GM10248 (cell line): ENCODE measurements around the gene SMCO4.
"Not testable (repeated sequence)": the region's sequence is repeated elsewhere in the genome, so short reads cannot be mapped to it uniquely, and the experiment has no call there.

Source experiments
- CTCF ChIA-PET: fragments of 300-600 bp; sonication (Branson Sonifier 250); formaldehyde crosslinking; extraction: SDS; loops from one replicate; lab custom pipeline; 2021; ENCODE audit warnings: antibody characterized with exemption; lab: Yijun Ruan, JAX
- POLR2A ChIA-PET: fragments of 350-650 bp; sonication (Branson Sonifier 250); formaldehyde crosslinking; extraction: SDS; loops from one replicate; lab custom pipeline; 2020; ENCODE audit warnings: antibody characterized with exemption; lab: Yijun Ruan, JAX
- DNase-seq: peaks from one replicate; pipeline ENCODE4 v3.0.0; 2012; ENCODE audit errors: extremely low spot score
- TF ChIP-seq, protein P1 (sequence below): IDR thresholded peaks from 2 replicates; pipeline ENCODE4 v1.5.1; 2012; ENCODE audit warnings: mild to moderate bottlenecking, low read depth; ENCODE audit errors: extremely low read depth, missing control alignments, control extremely low read depth

SMCO4 gene, protein sequence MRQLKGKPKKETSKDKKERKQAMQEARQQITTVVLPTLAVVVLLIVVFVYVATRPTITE

DNA sequence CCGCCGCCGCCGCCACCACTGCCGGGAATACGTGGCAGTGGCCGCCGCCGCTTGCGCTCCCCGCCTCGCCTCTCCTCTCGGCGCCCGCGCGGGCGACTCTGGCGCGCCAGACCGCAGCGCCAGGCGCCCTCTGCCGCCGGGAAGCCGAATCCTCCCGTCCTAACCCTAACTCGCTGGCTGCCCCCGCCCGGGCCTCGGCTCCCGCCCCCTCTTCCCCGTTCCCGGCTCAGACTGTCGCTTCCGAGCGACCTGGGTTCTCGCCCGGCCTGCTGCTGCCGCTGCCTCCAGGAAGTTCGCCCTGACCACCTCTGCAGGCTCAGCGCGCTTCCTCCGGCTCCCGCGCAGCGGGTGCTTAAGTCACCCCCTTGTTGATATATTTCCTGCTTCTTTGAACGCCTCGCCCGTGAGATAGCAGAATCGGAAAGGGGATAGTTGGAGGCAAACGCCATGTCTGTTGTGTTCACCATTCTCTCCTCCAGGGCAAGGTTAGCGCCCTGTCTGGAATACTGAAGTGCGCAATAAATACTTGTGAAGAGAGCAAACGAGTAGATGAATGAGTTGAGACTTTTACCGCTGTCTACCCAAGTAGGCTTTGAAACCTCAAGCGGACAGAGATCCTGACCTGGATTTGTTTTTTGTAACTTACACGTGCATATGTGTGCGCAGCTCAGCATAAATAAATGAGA, at the start of gene SMCO4:
Gene SMCO4 (minus strand): TSS at position 100 of the 686 bp plus-strand sequence. CDS start 64,202 bp downstream, outside the sequence.
- CTCF ChIA-PET, result interaction anchor here (1.0 to 2.3 kb wide), 4 partner anchors 11 to 314 kb away, joined by 3 to 9 read pairs (median 4); no protein-coding TSS in a partner anchor
- POLR2A ChIA-PET, result no interaction called here
- TF ChIP-seq, protein P1, sequence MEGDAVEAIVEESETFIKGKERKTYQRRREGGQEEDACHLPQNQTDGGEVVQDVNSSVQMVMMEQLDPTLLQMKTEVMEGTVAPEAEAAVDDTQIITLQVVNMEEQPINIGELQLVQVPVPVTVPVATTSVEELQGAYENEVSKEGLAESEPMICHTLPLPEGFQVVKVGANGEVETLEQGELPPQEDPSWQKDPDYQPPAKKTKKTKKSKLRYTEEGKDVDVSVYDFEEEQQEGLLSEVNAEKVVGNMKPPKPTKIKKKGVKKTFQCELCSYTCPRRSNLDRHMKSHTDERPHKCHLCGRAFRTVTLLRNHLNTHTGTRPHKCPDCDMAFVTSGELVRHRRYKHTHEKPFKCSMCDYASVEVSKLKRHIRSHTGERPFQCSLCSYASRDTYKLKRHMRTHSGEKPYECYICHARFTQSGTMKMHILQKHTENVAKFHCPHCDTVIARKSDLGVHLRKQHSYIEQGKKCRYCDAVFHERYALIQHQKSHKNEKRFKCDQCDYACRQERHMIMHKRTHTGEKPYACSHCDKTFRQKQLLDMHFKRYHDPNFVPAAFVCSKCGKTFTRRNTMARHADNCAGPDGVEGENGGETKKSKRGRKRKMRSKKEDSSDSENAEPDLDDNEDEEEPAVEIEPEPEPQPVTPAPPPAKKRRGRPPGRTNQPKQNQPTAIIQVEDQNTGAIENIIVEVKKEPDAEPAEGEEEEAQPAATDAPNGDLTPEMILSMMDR, result peak; percentile 82
- DNase-seq, result peak; percentile 88

DNA sequence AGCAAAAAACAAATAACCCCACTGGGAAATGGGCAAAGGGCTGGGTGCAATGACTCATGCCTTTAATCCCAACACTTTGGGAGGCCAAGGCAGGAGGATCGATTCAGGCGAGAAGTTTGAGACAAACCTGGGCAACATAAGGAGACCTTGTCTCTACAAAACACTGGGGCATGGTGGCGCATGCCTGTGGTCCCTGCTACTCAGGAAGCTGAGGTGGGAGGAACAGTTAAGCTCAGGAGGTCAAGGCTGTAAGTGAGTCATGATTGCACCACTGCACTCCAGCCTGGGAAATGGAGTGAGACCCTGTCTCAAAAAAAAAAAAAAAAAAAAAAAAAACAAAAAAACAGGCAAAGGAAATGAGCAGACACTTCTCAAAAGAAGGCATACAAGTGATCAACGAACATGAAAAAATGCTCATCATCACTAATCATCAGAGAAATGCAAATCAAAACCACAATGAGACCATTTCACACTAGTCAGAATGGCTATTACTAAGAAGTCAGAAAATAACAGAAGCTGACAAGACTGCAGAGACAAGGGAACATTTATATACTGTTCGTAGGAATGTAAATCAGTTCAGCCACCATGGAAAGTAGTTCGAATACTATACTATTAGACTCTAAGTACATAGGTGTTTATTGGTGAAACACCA, 48.2 kb upstream of the SMCO4 start:
- POLR2A ChIA-PET, result no interaction called here
- TF ChIP-seq, protein P1, result no peak
- CTCF ChIA-PET, result interaction anchor here (0.8 to 1.1 kb wide), 2 partner anchors 61 to 252 kb away, joined by 3 read pairs; no protein-coding TSS in a partner anchor

DNA sequence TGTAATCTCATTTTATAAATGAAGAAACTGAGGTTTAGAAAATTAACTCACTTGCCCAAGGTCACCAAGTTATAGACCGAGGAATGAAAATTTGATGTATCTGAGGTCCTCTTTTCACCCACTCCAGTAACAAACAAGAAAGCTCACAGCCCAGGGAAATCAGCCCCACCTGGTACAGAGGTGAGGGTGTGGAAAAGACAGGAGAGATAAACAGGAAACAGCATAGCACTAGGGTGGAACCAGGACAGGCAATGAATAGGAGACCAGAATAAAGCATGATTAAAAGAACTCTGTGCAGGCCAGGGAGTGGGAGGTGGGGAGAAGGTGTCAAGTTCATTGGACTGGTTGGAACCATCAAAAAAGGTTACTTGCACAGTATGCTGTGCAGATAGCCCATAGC, 46.2 kb upstream of the SMCO4 start:
- TF ChIP-seq, protein P1, result no peak
- no peak for DNase-seq
- ChIA-PET POLR2A (no interaction called here), CTCF (interaction anchor here (1.5 kb wide), 1 partner anchor 16 kb away, joined by 3 read pairs; no protein-coding TSS in a partner anchor)

More for the DNA sequence above, 48.2 kb upstream of the SMCO4 start:
- DNase-seq, result no peak

DNA sequence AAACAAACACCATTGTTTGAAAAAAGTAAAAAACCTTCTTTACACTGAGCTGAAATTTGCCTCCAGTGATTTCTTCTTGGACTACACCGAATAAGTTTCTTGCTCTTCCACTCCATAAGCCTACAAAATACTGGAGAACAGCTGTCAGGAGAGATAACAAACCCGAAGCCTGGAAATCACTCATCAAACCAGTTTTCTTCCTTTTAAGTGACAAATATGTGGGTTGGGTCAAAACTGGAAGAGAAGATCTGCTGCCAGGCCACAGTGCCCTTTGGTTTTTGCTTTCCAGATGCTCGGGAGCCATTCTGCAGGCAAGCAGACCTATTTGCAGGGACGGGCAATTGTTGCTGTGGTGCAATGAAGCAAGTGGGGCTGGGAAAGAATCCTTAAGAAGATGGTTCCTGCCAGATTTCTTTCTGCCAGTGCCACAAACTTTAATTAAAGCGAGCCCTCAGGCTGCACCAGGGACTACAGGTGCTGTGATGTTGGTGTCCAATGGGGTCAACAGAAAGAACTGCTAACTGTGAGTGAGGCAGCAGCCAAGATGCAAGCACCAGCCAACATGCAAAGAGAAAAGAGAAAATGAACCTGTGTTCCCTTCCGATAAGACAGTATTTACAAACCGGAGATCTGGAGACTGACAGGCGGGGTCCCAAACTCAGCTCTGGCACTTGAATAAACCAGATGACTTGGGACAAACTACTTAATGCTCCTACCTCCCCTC, 44.8 kb upstream of the SMCO4 start:
- CTCF ChIA-PET, result interaction anchor here (1.9 kb wide), 1 partner anchor 353 kb away, joined by 5 read pairs; no protein-coding TSS in a partner anchor
- POLR2A ChIA-PET, result no interaction called here
- TF ChIP-seq, protein P1, result no peak
- DNase-seq, result no peak

DNA sequence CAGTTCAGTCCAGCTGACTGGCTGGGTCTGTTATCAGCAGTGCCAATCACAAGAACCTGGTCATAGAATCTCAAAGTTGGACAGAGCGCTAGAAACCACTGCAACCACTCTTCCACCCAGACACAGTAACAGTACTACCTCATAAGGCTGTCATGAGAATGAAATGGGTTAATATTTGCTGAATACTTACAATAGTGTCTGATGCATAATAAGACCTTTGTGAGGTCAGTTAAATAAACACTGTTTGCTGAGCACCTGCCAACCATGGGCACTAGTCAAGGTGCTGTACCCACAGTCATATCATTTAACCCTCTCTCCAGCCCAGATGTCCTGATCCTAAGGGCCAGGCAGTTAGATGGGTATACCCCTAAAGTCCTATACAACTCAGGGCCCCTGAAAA, 44.2 kb upstream of the SMCO4 start:
- DNase-seq, POLR2A ChIA-PET: not testable (repeated sequence)
- CTCF ChIA-PET, result interaction anchor here (1.9 kb wide), 2 partner anchors 10 to 353 kb away, joined by 5 to 6 read pairs; no protein-coding TSS in a partner anchor

DNA sequence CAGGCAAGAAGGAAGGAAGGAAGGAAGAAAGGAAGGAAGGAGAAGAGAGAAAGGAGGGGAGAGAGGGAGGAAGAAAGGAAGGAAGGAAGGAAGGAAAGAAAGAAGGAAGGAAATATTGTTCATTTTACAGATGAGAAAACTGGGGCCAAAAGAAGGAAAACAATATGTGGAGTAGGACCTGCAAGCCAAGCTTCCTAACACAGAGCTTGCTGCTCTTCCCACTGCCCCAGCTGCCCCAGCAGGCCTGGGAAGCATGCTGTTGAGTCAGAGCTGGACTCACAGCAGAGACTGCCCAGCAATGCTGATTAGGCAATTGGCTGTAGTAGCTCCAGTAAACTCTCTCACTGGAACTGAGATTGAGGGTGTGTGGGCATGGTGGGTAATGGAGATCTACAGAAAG, 42.6 kb upstream of the SMCO4 start:
- no peak for DNase-seq
- TF ChIP-seq, protein P1, result no peak
- ChIA-PET CTCF (interaction anchor here (1.9 kb wide), 2 partner anchors 8 to 351 kb away, joined by 5 to 6 read pairs; no protein-coding TSS in a partner anchor), POLR2A (no interaction called here)
